ENCODE results near the gene SMAD3. TPM values are rescaled to one million over a fixed set of nuclear protein-coding genes. Genes with fewer than 3 reads are reported as not detected.

The SMAD3 gene
- total RNA-seq, 2 experiments from 2014 or later = 33.7 to 40.8 TPM

DNA sequence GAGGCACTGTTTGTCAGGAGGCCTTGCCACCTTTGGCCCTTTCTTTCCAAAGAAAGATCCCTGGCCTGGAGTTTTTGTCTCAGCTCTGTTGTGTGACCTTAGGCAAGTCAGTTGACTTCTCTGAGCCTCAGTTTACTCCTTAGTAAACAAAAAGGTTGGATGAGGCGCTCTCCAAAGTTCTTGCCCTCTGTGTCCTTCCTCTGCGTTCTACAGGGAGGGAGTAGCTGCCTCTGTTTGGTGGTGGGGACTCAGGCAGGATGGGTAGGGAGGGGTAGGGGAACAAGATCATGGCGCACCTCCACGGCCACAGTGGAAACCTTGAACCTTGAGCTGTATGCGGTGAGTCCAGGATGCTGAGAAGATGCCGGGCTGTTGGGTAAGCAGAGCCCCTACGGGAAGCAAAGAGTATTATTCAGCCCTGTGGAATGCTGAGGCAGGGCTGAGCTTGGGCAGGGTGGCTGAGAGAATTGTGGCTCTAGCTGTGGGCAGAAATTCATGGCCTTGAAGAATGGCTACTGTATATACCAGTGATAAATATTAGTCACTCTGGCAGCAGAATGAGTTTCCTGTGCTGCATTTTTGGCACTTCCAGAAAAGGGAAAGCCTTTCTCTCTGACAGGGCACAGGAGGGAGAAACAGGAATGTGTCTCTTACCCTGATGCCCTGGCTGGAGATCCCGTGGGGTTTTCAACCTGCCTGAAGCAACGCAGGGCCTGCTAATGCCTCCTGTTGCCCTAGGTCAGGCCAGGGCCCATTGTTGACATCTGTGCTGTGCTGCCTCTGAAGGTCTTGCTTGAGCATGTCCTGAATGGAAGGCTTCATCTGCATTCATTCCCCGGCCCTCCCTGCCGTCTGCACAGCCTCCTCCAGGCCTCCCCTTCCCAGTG lies 39.9 kb downstream of the SMAD3 start:
- Mint-ChIP-seq H3K36me3 (ENCODE audit: low read depth) (peaks cover 29% of the 10 kb centered on the region), H3K27me3 (no peaks in the 10 kb centered on the region), H3K9me3 (ENCODE audit: low read depth) (peaks cover 3% of the 10 kb centered on the region), H3K4me3 (no peak overlapping the region), H3K27ac (peak overlapping the region; percentile 85), H3K4me1 (peaks cover 25% of the 10 kb centered on the region)
- no peak for DNase-seq
- ChIA-PET CTCF (interaction anchor here (1.2 kb wide), 2 partner anchors 8 to 13 kb away, joined by 3 to 5 read pairs; no protein-coding TSS in a partner anchor), POLR2A (interaction anchor here (0.5 kb wide), 1 partner anchor 19 kb away, joined by 3 read pairs; no protein-coding TSS in a partner anchor)
- intact Hi-C loops (cut with DNase I, micrococcal nuclease) = loop anchor here in 1 of 2 experiments (10.0 kb wide), 1 partner anchor 1291 kb away; no protein-coding TSS in a partner anchor
- ATAC-seq = no peak

DNA sequence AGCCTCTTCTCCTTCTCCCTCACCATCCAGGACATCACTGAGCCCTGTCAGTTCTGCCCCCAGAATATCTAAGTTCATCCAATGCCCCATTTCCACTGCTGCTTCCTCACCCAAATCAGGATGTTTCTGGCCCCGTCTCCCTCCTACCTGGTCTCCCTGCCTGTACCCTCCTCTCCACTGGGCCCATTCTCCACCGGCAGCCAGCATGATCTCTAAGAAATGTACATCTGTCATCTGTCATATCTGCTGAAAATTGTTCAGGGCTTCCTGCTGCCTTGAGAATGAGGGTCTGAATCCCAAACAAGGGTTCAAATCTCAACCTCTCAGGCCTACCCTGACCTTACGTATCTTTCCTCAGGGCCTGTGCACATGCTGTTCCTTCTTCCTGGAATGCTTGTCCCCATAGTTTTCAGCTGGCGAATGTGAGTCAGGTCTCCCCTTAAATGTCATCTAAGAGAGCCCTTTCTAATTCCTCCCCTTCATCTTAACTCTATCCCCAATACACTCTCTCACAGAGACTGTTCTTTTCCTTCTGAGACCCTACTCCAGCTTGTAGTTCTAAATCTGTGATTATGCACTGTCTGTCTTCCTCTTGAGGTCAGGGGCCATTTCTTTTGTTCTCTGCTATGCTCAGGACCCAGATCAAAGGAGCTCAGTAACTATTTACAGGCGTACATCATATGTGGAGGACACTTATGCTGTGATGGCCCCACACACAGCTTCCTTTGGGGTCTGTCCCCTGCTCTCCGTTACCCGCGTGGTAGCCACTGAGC lies 40.8 kb downstream of the SMAD3 start:
- ATAC-seq = no peak
- POLR2A ChIA-PET = no interaction called here
- H3K27me3 Mint-ChIP-seq = no peaks in the 10 kb centered on the region
- peaks cover 33% of the 10 kb centered on the region for H3K4me1 Mint-ChIP-seq
- H3K36me3 Mint-ChIP-seq (ENCODE audit: low read depth) = peaks cover 37% of the 10 kb centered on the region
- CTCF ChIA-PET = interaction anchor here (1.2 kb wide), 1 partner anchor 7 kb away, joined by 3 read pairs; no protein-coding TSS in a partner anchor
- H3K9me3 Mint-ChIP-seq (ENCODE audit: low read depth) = peaks cover 7% of the 10 kb centered on the region
- H3K27ac Mint-ChIP-seq = peak overlapping the region; percentile 85
- no peak for DNase-seq
- H3K4me3 Mint-ChIP-seq = no peak overlapping the region
- intact Hi-C loops (cut with DNase I, micrococcal nuclease) = loop anchor here in 1 of 2 experiments (10.0 kb wide), 1 partner anchor 1291 kb away; no protein-coding TSS in a partner anchor

GRCh38 chr15:67106764-67107013 lies 41.3 kb downstream of the SMAD3 start:
- intact Hi-C loops (cut with DNase I, micrococcal nuclease) = loop anchor here in 1 of 2 experiments (10.0 kb wide), 1 partner anchor 1292 kb away; no protein-coding TSS in a partner anchor
- Mint-ChIP-seq H3K27me3 (no peaks in the 10 kb centered on the region), H3K4me1 (peaks cover 39% of the 10 kb centered on the region), H3K4me3 (no peak overlapping the region), H3K27ac (peak overlapping the region; percentile 85), H3K36me3 (ENCODE audit: low read depth) (peaks cover 42% of the 10 kb centered on the region), H3K9me3 (ENCODE audit: low read depth) (peaks cover 10% of the 10 kb centered on the region)
- ChIA-PET CTCF (no interaction called here), POLR2A (no interaction called here)
- DNase-seq (no peak), ATAC-seq (no peak)

- Mint-ChIP-seq H3K4me1 (peaks cover 39% of the 10 kb centered on the region), H3K27ac (peak overlapping the region; percentile 85), H3K4me3 (no peak overlapping the region), H3K27me3 (no peaks in the 10 kb centered on the region), H3K36me3 (ENCODE audit: low read depth) (peaks cover 42% of the 10 kb centered on the region), H3K9me3 (ENCODE audit: low read depth) (peaks cover 10% of the 10 kb centered on the region)
- POLR2A ChIA-PET = no interaction called here
- intact Hi-C loops (cut with DNase I, micrococcal nuclease) = loop anchor here in 1 of 2 experiments (10.0 kb wide), 1 partner anchor 1292 kb away; no protein-coding TSS in a partner anchor
- CTCF ChIA-PET = no interaction called here
- ATAC-seq (no peak), DNase-seq (no peak)
These were observed 41.8 kb downstream of the SMAD3 start for GRCh38 chr15:67107014-67107812.

DNA sequence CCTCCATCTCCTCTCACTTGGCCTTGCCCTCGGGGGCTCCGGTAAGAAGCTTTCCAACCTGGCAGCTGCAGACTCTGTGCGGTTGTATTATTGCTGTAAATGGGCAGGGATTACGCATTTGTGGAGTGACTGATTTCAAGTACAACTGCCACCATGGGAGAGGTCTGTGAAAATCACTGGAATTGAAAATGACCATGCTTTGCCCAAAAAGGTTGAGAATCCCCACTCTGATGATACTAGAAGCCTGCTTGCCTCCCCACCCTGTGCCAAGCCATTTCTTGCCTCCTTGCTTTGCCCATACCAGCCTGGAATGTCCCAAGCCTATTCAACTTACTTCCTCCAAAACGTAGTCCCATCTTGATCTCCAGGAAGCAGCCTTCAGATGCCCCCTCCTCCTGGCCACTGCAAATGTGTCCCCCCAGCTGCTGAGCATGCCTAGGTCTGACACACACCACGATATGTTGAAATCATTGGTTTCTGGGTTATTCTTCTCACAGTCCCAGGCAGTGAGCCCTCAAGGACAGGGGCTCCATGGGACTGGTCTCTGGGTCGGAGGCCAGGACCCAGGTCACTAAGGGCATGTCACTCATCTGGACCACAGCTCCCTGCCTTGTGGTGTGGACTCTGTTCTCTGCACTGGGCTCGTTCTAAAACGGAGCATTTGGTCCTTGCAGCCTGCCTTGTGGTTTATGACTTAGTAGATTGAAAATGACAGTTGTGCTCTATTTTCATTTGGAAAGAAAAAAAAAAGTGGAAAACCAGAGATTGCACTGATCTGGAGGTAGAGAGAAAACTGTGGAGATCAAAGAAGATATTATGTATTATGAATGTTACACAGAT lies 42.9 kb downstream of the SMAD3 start:
- DNase-seq (no peak), ATAC-seq (no peak)
- ChIA-PET CTCF (no interaction called here), POLR2A (no interaction called here)
- intact Hi-C loops (cut with DNase I, micrococcal nuclease) = loop anchor here in 1 of 2 experiments (10.0 kb wide), 1 partner anchor 1294 kb away; no protein-coding TSS in a partner anchor
- Mint-ChIP-seq H3K4me3 (no peak overlapping the region), H3K27me3 (no peaks in the 10 kb centered on the region), H3K36me3 (ENCODE audit: low read depth) (peaks cover 46% of the 10 kb centered on the region), H3K9me3 (ENCODE audit: low read depth) (peaks cover 10% of the 10 kb centered on the region), H3K27ac (peak overlapping the region; percentile 24), H3K4me1 (peaks cover 48% of the 10 kb centered on the region)

DNA sequence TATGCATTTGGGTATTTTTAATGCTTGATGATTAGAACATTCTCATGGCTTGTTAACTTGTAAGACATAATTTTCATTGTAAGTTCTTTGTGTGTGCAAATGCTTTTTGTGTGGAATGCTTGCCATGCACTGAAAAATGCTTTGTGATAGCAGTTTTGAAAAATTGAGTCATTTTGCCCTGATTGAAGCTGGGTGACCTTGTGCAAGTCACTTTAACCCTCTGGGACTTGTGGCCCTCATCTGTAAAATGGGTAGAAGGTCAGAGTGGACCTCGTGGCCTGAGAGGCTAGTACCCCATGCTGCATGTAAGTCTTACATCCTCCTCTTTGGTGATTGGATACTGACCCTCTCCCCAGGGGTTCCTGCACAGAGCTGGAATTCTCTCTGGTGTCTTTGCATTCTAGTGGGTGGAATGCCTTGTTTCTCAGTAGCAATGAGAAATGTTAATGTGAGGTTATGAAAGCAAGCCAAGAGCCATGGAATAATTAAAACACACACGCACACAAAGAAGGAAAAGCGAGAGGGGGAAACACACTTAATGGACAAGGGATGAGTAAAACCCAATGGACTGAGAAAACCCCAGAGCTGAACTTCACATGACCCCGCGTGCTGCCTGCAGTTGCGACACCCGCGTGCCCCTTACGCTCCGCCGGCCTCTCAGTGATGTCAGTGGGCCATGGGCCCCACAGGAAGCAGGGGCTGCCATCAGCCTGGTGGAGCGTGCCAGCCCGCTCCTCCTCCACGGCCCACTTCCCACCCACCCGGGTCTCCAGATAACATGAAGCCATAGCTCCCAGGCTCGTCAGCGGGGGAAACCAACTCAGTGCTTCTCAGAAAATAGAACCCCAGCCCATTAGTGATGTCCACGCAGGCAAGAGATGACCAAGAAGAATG lies 44.0 kb downstream of the SMAD3 start:
- H3K4me3 Mint-ChIP-seq = no peak overlapping the region
- H3K27me3 Mint-ChIP-seq = no peaks in the 10 kb centered on the region
- peaks cover 58% of the 10 kb centered on the region for H3K4me1 Mint-ChIP-seq
- H3K27ac Mint-ChIP-seq = no peak overlapping the region
- no peak for ATAC-seq
- H3K36me3 Mint-ChIP-seq (ENCODE audit: low read depth) = peaks cover 40% of the 10 kb centered on the region
- CTCF ChIA-PET = no interaction called here
- DNase-seq = no peak
- POLR2A ChIA-PET = no interaction called here
- H3K9me3 Mint-ChIP-seq (ENCODE audit: low read depth) = peaks cover 10% of the 10 kb centered on the region
- intact Hi-C loops (cut with DNase I, micrococcal nuclease) = loop anchor here in 1 of 2 experiments (10.0 kb wide), 1 partner anchor 1295 kb away; no protein-coding TSS in a partner anchor

GRCh38 chr15:67110361-67110781 lies 45.0 kb downstream of the SMAD3 start:
- Mint-ChIP-seq H3K4me3 (no peak overlapping the region), H3K4me1 (peaks cover 68% of the 10 kb centered on the region), H3K9me3 (ENCODE audit: low read depth) (peaks cover 10% of the 10 kb centered on the region), H3K36me3 (ENCODE audit: low read depth) (peaks cover 37% of the 10 kb centered on the region), H3K27me3 (no peaks in the 10 kb centered on the region), H3K27ac (peak overlapping the region; percentile 21)
- DNase-seq (no peak), ATAC-seq (no peak)
- CTCF ChIA-PET = no interaction called here
- intact Hi-C loops (cut with DNase I, micrococcal nuclease) = no loop called here
- POLR2A ChIA-PET = no interaction called here

- Mint-ChIP-seq H3K27ac (peak overlapping the region; percentile 42), H3K4me3 (no peak overlapping the region), H3K27me3 (no peaks in the 10 kb centered on the region), H3K9me3 (ENCODE audit: low read depth) (peaks cover 10% of the 10 kb centered on the region), H3K36me3 (ENCODE audit: low read depth) (peaks cover 32% of the 10 kb centered on the region), H3K4me1 (peaks cover 77% of the 10 kb centered on the region)
- ChIA-PET CTCF (no interaction called here), POLR2A (no interaction called here)
- DNase-seq = no peak
- no peak for ATAC-seq
- intact Hi-C loops (cut with DNase I, micrococcal nuclease) = no loop called here
These were observed 45.8 kb downstream of the SMAD3 start for GRCh38 chr15:67110958-67111864.

GRCh38 chr15:67114046-67114445 lies 48.6 kb downstream of the SMAD3 start:
- DNase-seq (no peak), ATAC-seq (no peak)
- H3K4me1 Mint-ChIP-seq = peaks cover 93% of the 10 kb centered on the region
- CTCF ChIA-PET = interaction anchor here (1.0 to 1.4 kb wide), 4 partner anchors 9 to 35 kb away, joined by 3 to 6 read pairs (median 3); no protein-coding TSS in a partner anchor
- H3K27ac Mint-ChIP-seq = peak overlapping the region; percentile 82
- peaks cover 25% of the 10 kb centered on the region for H3K36me3 Mint-ChIP-seq (ENCODE audit: low read depth)
- POLR2A ChIA-PET = no interaction called here
- H3K27me3 Mint-ChIP-seq = no peaks in the 10 kb centered on the region
- no peak overlapping the region for H3K4me3 Mint-ChIP-seq
- peaks cover 10% of the 10 kb centered on the region for H3K9me3 Mint-ChIP-seq (ENCODE audit: low read depth)
- intact Hi-C loops (cut with DNase I, micrococcal nuclease) = no loop called here
